Measurements from ENCODE around the gene TMEM258.
A peak's percentile ranks its signal among the peaks of the same experiment; 100 is the strongest.

Gene TMEM258

DNA sequence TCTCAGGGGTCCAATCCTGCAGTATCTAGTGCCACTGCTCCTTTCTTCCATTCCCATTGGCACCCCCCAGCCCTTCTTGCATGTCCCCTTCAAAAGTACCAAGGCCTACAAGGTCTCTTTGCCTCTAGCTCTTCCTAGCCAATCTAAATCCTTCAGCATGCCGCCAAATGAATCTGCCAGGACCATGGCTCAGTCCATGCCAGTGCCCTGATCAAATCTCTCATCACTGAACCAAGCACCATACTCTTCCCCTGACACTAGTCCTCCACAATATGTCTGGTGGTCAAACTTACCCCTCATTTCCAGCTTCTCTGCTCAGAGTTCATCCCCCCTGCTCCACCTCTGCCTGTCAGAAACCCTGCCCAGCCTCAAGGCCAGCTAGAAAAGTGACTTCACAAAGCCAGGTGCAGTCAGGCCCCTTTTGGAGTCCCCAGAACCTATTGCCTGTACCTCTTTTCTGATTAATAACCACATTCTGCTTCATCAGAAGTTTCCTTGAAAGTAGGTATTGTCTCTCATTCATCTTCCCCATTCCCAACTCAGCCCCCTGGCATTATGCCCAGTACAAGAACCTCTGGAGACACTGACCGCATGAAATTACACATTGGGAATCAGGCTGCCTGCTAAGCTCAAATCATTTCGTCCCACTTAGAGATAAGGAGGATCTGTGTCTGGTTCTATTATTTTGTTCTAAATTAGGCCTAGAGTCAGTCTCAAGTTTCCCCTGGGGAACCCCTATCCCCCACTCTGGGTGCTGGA is 11.7 kb upstream of the TMEM258 start:
- TF ChIP-seq, protein P1, sequence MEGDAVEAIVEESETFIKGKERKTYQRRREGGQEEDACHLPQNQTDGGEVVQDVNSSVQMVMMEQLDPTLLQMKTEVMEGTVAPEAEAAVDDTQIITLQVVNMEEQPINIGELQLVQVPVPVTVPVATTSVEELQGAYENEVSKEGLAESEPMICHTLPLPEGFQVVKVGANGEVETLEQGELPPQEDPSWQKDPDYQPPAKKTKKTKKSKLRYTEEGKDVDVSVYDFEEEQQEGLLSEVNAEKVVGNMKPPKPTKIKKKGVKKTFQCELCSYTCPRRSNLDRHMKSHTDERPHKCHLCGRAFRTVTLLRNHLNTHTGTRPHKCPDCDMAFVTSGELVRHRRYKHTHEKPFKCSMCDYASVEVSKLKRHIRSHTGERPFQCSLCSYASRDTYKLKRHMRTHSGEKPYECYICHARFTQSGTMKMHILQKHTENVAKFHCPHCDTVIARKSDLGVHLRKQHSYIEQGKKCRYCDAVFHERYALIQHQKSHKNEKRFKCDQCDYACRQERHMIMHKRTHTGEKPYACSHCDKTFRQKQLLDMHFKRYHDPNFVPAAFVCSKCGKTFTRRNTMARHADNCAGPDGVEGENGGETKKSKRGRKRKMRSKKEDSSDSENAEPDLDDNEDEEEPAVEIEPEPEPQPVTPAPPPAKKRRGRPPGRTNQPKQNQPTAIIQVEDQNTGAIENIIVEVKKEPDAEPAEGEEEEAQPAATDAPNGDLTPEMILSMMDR (IDR thresholded peaks at IDR 0.05; ENCODE audit: borderline replicate concordance, insufficient read depth, low read depth, low read length): no peak
- no peak overlapping the region for H3K4me3 ChIP-seq (ENCODE audit: low read depth, low read length)

DNA sequence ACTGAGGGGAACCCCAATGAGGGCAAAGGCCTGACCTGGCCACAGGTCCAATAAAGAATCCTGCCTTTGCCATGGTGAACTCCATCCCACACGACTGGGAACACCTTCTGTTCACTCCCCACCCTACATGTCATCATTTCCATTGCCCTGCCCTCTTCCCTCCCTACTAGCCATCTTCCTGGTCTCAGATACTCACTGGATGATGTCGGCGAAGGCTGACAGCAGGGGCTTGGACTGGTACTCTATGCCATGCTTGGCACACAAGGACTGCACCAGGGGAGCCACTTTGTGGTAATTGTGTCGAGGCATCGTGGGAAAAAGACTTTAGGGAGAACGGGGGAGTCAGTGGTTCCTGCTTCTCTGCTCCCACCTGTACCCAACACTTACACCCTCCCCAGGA is 10.2 kb upstream of the TMEM258 start:
- TF ChIP-seq, protein P1 (IDR thresholded peaks at IDR 0.05; ENCODE audit: borderline replicate concordance, insufficient read depth, low read depth, low read length): no peak

DNA sequence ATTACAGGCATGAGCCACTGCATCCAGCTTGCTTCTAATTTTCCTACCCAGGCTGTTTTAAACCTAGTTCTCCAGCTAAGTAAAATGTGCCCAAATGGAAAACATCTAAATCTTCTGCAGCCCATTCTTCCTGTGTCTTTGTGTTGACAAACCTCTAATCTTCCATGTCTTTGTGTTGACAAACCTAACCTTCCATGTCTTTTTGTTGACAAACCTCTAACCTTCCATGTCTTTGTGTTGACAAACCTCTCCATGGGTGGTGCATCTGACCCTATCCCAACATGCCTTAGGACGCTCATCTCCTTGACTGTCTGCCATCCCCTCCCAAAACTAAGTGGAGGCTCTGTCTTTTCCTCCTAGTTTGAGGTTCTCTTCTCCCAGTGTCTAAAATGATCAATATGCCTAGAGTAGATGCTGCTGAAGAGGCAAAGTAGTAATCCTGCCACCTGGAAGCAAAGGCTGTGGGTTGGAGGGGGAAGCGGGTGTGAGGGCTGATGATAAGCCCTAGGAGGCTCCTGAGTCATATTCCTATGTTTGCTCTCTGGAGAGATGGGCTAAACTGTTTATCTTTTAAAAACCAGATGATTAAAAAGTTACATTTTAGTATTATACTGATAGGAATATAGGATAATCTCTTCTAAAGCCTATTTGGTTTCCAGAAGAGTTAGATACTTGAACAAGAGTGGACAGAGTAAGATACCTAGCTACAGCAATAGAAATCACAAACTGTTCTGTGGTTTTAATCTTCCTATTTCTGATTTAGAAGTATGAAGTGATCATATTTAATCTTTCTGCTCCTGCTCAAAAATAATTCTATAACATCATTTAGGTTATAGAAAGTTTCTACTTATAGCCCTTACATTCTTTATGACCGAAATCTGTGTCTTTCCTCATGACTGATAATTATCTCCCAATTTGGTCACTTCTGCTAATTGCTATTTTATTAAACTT is 8.2 kb upstream of the TMEM258 start:
- TF ChIP-seq, protein P1 (IDR thresholded peaks at IDR 0.05; ENCODE audit: borderline replicate concordance, insufficient read depth, low read depth, low read length): no peak
- no peak overlapping the region for H3K4me3 ChIP-seq (ENCODE audit: low read depth, low read length)

More for the DNA sequence above, 10.2 kb upstream of the TMEM258 start:
- no peak overlapping the region for H3K4me3 ChIP-seq (ENCODE audit: low read depth, low read length)

DNA sequence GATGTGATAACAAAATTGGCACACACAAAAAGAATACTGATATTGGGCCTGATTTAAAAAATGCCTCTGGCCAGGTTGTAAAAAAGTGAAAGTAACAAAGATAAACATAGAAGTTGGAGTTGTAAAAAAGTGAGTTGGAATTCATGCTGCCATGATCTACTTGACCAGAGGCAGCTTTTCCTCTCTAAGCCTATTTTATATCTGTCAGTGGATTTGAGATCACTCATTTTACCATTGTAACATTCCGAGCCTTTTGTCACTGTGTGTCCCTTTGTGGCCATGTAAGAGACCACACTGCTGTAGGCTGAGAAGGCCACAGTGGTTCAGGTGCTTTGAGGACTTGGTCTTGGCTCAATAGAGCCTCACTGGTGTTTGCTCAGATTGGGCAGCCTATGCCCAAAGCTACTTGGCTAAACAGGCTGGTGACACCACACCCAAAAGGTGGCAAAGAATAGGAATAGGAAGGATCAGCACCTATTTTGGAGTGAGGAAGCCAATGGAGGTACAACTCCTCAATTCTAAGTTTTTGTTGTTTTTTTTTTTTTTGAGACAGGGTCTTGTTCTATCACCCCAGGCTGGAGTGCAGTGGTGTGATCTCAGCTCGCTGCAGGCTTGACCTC is 7.4 kb upstream of the TMEM258 start:
- no peak overlapping the region for H3K4me3 ChIP-seq (ENCODE audit: low read depth, low read length)
- TF ChIP-seq, protein P1 (IDR thresholded peaks at IDR 0.05; ENCODE audit: borderline replicate concordance, insufficient read depth, low read depth, low read length): no peak

DNA sequence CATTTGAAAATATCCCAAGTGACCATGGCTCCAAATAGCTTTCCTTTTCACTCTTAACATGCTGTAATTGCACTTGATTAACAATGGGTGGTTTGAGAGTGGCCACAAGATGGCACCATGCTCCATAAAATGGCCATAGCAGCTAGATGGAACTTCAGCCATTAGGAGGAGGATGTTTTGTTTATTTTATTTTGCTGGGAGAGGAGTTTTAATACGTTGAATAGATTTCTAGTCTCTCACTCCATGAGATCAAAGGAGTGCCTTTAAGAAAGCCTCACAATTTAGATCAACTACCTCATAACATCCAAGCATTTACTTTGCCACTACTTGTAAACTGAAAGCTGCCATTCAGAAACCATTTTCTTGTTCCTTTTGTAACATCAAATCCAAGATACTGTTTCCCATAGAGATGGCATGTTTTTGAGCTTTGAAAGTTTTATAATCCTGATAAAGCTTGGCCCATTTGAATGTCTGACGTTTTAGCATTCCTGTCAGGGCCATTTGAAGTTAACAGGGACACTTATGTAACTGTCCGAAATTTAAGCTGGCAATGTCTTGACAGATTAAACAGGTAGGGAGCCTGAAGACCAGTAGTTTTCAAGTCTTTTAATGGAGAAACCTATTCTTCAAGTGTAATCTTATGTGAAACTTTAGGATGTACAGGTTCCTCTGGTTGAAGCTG is 5.0 kb upstream of the TMEM258 start:
- no peak overlapping the region for H3K4me3 ChIP-seq (ENCODE audit: low read depth, low read length)
- TF ChIP-seq, protein P1 (IDR thresholded peaks at IDR 0.05; ENCODE audit: borderline replicate concordance, insufficient read depth, low read depth, low read length): peak; percentile 64; the same call in 1 of the 2 replicates

DNA sequence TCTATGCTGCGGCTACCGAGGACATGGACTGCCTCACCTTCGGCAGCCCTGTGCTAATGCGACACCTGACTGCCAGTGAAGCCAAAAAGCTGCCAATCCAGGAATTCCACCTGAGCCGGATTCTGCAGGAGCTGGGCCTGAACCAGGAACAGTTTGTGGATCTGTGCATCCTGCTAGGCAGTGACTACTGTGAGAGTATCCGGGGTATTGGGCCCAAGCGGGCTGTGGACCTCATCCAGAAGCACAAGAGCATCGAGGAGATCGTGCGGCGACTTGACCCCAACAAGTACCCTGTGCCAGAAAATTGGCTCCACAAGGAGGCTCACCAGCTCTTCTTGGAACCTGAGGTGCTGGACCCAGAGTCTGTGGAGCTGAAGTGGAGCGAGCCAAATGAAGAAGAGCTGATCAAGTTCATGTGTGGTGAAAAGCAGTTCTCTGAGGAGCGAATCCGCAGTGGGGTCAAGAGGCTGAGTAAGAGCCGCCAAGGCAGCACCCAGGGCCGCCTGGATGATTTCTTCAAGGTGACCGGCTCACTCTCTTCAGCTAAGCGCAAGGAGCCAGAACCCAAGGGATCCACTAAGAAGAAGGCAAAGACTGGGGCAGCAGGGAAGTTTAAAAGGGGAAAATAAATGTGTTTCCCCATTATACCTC is 3.6 kb upstream of the TMEM258 start:
- TF ChIP-seq, protein P1 (IDR thresholded peaks at IDR 0.05; ENCODE audit: borderline replicate concordance, insufficient read depth, low read depth, low read length): no peak
- no peak overlapping the region for H3K4me3 ChIP-seq (ENCODE audit: low read depth, low read length)
